OCI-LY7 (cell line): ENCODE measurements around the gene EFCAB10.

Source experiments
- CTCF ChIP-seq: fragments of 200-600 bp; sonication (generic); conservative IDR thresholded peaks from 2 replicates; pipeline ENCODE4 v1.5.1; 2014; ENCODE audit warnings: mild to moderate bottlenecking, antibody characterized with exemption, low read length, moderate library complexity, mixed read lengths
- EZH2phosphoT487 ChIP-seq: fragments of 200-600 bp; sonication (generic); IDR thresholded peaks from 2 replicates; pipeline ENCODE4 v1.6.1; 2018; ENCODE audit warnings: low read depth, borderline replicate concordance, mild to moderate bottlenecking, mixed run types, antibody characterized with exemption, low read length, moderate library complexity, mixed read lengths

- TF ChIP-seq CTCF: no peak
- no peak for TF ChIP-seq EZH2phosphoT487
Measured at GRCh38 chr7:105530546-105530945, 50.7 kb downstream of the EFCAB10 start.
